ENCODE data around the gene ZNF692. TPM values are rescaled to one million over a fixed set of nuclear protein-coding genes. Genes with fewer than 3 reads are reported as not detected.

The ZNF692 gene
- total RNA-seq, 1 donor from 2014 or later = 20.4 TPM

Small RNA genes lying within 50 kb of the gene (microRNA-seq; reads per million reads assigned to microRNA genes)
- 6.5 reads per million, percentile 19 among the genes with 10 or more reads in this experiment for gene MIR3124

Other genes starting within 250 kb of the ZNF692 start
- not detected for gene OR2T11, start 224.0 kb downstream of the ZNF692 start, total RNA-seq
- not detected for gene OR2T35, start 213.8 kb downstream of the ZNF692 start, total RNA-seq
- gene OR2T27, start 203.6 kb downstream of the ZNF692 start, total RNA-seq = not detected
- not detected for gene OR14I1, start 156.3 kb downstream of the ZNF692 start, total RNA-seq
- not detected for gene LYPD8, start 103.3 kb downstream of the ZNF692 start, total RNA-seq
- 19.8 TPM for gene SH3BP5L, start 33.2 kb downstream of the ZNF692 start, total RNA-seq
- 41.7 TPM for gene ZNF672, start 20.9 kb downstream of the ZNF692 start, total RNA-seq
- gene PGBD2, start 47.1 kb upstream of the ZNF692 start, total RNA-seq = 2.8 TPM